ENCODE results near the gene SEMA4D.

The SEMA4D gene

DNA sequence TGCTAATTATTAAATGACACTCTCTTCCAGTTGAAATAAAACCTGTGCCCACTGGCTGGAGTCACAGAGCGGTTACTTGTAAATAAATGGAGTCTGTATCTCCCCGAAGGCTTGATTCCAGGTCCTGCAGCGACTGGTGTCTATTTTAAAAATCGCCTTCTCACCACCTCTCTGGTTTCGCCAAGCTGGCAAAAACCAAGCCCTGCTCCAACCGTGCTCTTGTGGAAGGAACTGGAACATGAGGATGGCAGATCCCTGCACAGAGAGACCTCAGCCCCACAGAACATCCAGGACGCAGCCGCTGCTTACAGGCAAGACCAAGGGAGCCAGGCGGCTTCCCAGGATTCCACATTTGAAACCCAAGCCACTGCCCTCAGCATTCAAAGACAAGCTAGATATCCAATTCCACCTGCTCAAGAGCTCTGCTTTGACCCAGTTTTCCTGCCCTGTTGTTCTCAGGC is 15.0 kb downstream of the SEMA4D start:
- Histone ChIP-seq H3K79me2 (ENCODE audit: insufficient read depth, low read length) (peaks cover 91% of the 10 kb centered on the region), H4K20me1 (ENCODE audit: insufficient read depth, low read length, poor library complexity, severe bottlenecking) (peaks cover 88% of the 10 kb centered on the region), H3K4me1 (ENCODE audit: insufficient read depth, low read length, poor library complexity, severe bottlenecking) (peaks cover 79% of the 10 kb centered on the region), H3K4me3 (ENCODE audit: low read length, poor library complexity, severe bottlenecking) (no peak overlapping the region), H3K4me2 (ENCODE audit: low read depth, low read length, poor library complexity, severe bottlenecking) (peak overlapping the region; percentile 54), H3K36me3 (ENCODE audit: insufficient read depth, low read length) (peaks cover 34% of the 10 kb centered on the region), H3K9me3 (ENCODE audit: insufficient read depth, low read depth, low read length) (no peaks in the 10 kb centered on the region), H2AFZ (ENCODE audit: low read length) (no peak overlapping the region), H3K9me2 (replicated peaks; ENCODE audit: low read depth, low read length) (no peaks in the 10 kb centered on the region), H3K9ac (ENCODE audit: low read depth, low read length, poor library complexity, severe bottlenecking) (no peak overlapping the region), H3F3A (ENCODE audit: low read depth) (peaks cover 12% of the 10 kb centered on the region), H3K27me3 (ENCODE audit: insufficient read depth, low read length, poor library complexity, severe bottlenecking) (no peaks in the 10 kb centered on the region)
- TF ChIP-seq EZH2phosphoT487 (IDR thresholded peaks at IDR 0.05; ENCODE audit: borderline replicate concordance), result no peak
- no peak for TF ChIP-seq CTCF (conservative IDR thresholded peaks at IDR 0.05; ENCODE audit: low read length)

GRCh38 chr9:89482056-89482851 is 15.7 kb downstream of the SEMA4D start:
- Histone ChIP-seq H3K4me1 (ENCODE audit: insufficient read depth, low read length, poor library complexity, severe bottlenecking) (peaks cover 79% of the 10 kb centered on the region), H4K20me1 (ENCODE audit: insufficient read depth, low read length, poor library complexity, severe bottlenecking) (peaks cover 87% of the 10 kb centered on the region)

DNA sequence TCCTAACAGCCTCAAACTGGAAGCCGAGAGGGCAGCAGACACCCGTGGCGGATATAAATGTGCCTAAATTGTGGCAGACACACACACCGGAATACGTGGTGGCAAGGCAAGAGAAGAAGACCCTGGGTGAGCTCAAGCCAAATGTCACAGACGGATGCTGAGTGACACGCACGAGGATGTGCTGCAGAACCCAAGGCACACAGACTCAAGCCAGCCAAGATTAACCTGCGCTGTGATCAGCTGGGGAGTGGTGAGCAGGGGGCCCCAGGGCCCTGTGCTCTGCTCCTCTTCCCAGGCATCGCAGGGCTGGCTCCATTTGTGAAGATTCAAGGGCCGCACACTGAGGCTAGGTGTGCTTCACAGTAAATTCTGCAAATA is 16.4 kb downstream of the SEMA4D start:
- peaks cover 87% of the 10 kb centered on the region for H4K20me1 ChIP-seq (ENCODE audit: insufficient read depth, low read length, poor library complexity, severe bottlenecking)
- peak overlapping the region; percentile 13 for H3K4me3 ChIP-seq (ENCODE audit: low read length, poor library complexity, severe bottlenecking)
- no peaks in the 10 kb centered on the region for H3K9me2 ChIP-seq (replicated peaks; ENCODE audit: low read depth, low read length)
- H3F3A ChIP-seq (ENCODE audit: low read depth), result peaks cover 22% of the 10 kb centered on the region
- peak overlapping the region; percentile 8 for H3K9ac ChIP-seq (ENCODE audit: low read depth, low read length, poor library complexity, severe bottlenecking)
- no peak overlapping the region for H2AFZ ChIP-seq (ENCODE audit: low read length)
- H3K27me3 ChIP-seq (ENCODE audit: insufficient read depth, low read length, poor library complexity, severe bottlenecking), result no peaks in the 10 kb centered on the region
- peaks cover 84% of the 10 kb centered on the region for H3K4me1 ChIP-seq (ENCODE audit: insufficient read depth, low read length, poor library complexity, severe bottlenecking)
- H3K9me3 ChIP-seq (ENCODE audit: insufficient read depth, low read depth, low read length), result no peaks in the 10 kb centered on the region
- peak overlapping the region; percentile 54 for H3K4me2 ChIP-seq (ENCODE audit: low read depth, low read length, poor library complexity, severe bottlenecking)
- no peak for TF ChIP-seq EZH2phosphoT487 (IDR thresholded peaks at IDR 0.05; ENCODE audit: borderline replicate concordance)
- TF ChIP-seq CTCF (conservative IDR thresholded peaks at IDR 0.05; ENCODE audit: low read length), result no peak
- peaks cover 85% of the 10 kb centered on the region for H3K79me2 ChIP-seq (ENCODE audit: insufficient read depth, low read length)
- peaks cover 39% of the 10 kb centered on the region for H3K36me3 ChIP-seq (ENCODE audit: insufficient read depth, low read length)

More at GRCh38 chr9:89482056-89482851, 15.7 kb downstream of the SEMA4D start:
- Histone ChIP-seq H3K9me2 (replicated peaks; ENCODE audit: low read depth, low read length) (no peaks in the 10 kb centered on the region), H3K4me2 (ENCODE audit: low read depth, low read length, poor library complexity, severe bottlenecking) (peak overlapping the region; percentile 54), H2AFZ (ENCODE audit: low read length) (no peak overlapping the region), H3K36me3 (ENCODE audit: insufficient read depth, low read length) (peaks cover 34% of the 10 kb centered on the region), H3F3A (ENCODE audit: low read depth) (peaks cover 15% of the 10 kb centered on the region), H3K9ac (ENCODE audit: low read depth, low read length, poor library complexity, severe bottlenecking) (peak overlapping the region; percentile 7), H3K4me3 (ENCODE audit: low read length, poor library complexity, severe bottlenecking) (no peak overlapping the region), H3K79me2 (ENCODE audit: insufficient read depth, low read length) (peaks cover 85% of the 10 kb centered on the region), H3K27me3 (ENCODE audit: insufficient read depth, low read length, poor library complexity, severe bottlenecking) (no peaks in the 10 kb centered on the region), H3K9me3 (ENCODE audit: insufficient read depth, low read depth, low read length) (no peaks in the 10 kb centered on the region)
- no peak for TF ChIP-seq CTCF (conservative IDR thresholded peaks at IDR 0.05; ENCODE audit: low read length)
